Loucy (cell line): ENCODE results near the gene FANCI.

Source experiments
- H2AFZ ChIP-seq: fragments of 200-600 bp; sonication (generic); 2 replicates; pipeline ENCODE4 v1.6.0; 2016; ENCODE audit warnings: antibody characterized with exemption, mild to moderate bottlenecking, low read length, moderate library complexity
- H3F3A ChIP-seq: fragments of 200-600 bp; 2 replicates; pipeline ENCODE4 v1.6.0; 2016; ENCODE audit warnings: antibody characterized with exemption, low read depth, mild to moderate bottlenecking
- H3K27me3 ChIP-seq: fragments of 200-600 bp; sonication (generic); 2 replicates; pipeline ENCODE4 v1.6.1; 2014; ENCODE audit warnings: low read length, mild to moderate bottlenecking; ENCODE audit not compliant: insufficient read depth, poor library complexity, severe bottlenecking
- H3K36me3 ChIP-seq: fragments of 200-600 bp; sonication (generic); 2 replicates; pipeline ENCODE4 v1.6.1; 2016; ENCODE audit warnings: low read length; ENCODE audit not compliant: insufficient read depth
- H3K4me1 ChIP-seq: fragments of 200-600 bp; sonication (generic); 2 replicates; pipeline ENCODE4 v1.5.1; 2014; ENCODE audit warnings: low read length, mild to moderate bottlenecking; ENCODE audit not compliant: insufficient read depth, poor library complexity, severe bottlenecking
- H3K4me2 ChIP-seq: fragments of 200-600 bp; sonication (generic); 2 replicates; pipeline ENCODE4 v1.6.0; 2014; ENCODE audit warnings: antibody characterized with exemption, low read length, low read depth, mild to moderate bottlenecking; ENCODE audit not compliant: poor library complexity, severe bottlenecking
- H3K4me3 ChIP-seq: fragments of 200-600 bp; sonication (generic); 2 replicates; pipeline ENCODE4 v1.5.1; 2014; ENCODE audit warnings: low read length, mild to moderate bottlenecking, mixed read lengths; ENCODE audit not compliant: poor library complexity, severe bottlenecking
- H3K79me2 ChIP-seq: fragments of 200-600 bp; sonication (generic); 2 replicates; pipeline ENCODE4 v1.6.1; 2014; ENCODE audit warnings: low read length; ENCODE audit not compliant: insufficient read depth
- H3K9ac ChIP-seq: fragments of 200-600 bp; sonication (generic); 2 replicates; pipeline ENCODE4 v1.6.0; 2014; ENCODE audit warnings: mild to moderate bottlenecking, low read depth, low read length, moderate library complexity; ENCODE audit not compliant: poor library complexity, severe bottlenecking
- H3K9me2 ChIP-seq: fragments of 200-600 bp; sonication (generic); replicated peaks from 2 replicates; pipeline ENCODE4 v1.6.1; 2016; ENCODE audit warnings: low read depth, low read length, mixed read lengths
- H3K9me3 ChIP-seq: fragments of 200-600 bp; sonication (generic); 2 replicates; pipeline ENCODE4 v1.6.1; 2014; ENCODE audit warnings: mild to moderate bottlenecking, antibody characterized with exemption, low read length, low read depth; ENCODE audit not compliant: insufficient read depth
- H4K20me1 ChIP-seq: fragments of 200-600 bp; sonication (generic); 2 replicates; pipeline ENCODE4 v1.6.0; 2014; ENCODE audit warnings: antibody characterized with exemption, low read length, mild to moderate bottlenecking; ENCODE audit not compliant: insufficient read depth, poor library complexity, severe bottlenecking
- CTCF ChIP-seq: fragments of 200-600 bp; sonication (generic); conservative IDR thresholded peaks from 2 replicates; pipeline ENCODE4 v1.5.1; 2014; ENCODE audit warnings: mild to moderate bottlenecking, antibody characterized with exemption, low read length
- EZH2phosphoT487 ChIP-seq: fragments of 200-600 bp; IDR thresholded peaks from 2 replicates; pipeline ENCODE4 v1.6.1; 2018; ENCODE audit warnings: antibody characterized with exemption, mild to moderate bottlenecking, moderate library complexity, borderline replicate concordance

Gene FANCI

GRCh38 chr15:89309993-89310392 is 66.2 kb downstream of the FANCI start:
- Histone ChIP-seq H2AFZ (no peak overlapping the region), H3K9ac (no peak overlapping the region), H3K36me3 (peaks cover 87% of the 10 kb centered on the region; the same call in 1 of the 2 replicates), H3K79me2 (no peaks in the 10 kb centered on the region), H3K27me3 (no peaks in the 10 kb centered on the region), H3F3A (no peaks in the 10 kb centered on the region), H3K9me3 (no peaks in the 10 kb centered on the region), H3K4me1 (no peaks in the 10 kb centered on the region), H3K9me2 (no peaks in the 10 kb centered on the region), H4K20me1 (no peaks in the 10 kb centered on the region), H3K4me3 (no peak overlapping the region), H3K4me2 (no peak overlapping the region)
- no peak for TF ChIP-seq CTCF
- TF ChIP-seq EZH2phosphoT487: no peak

GRCh38 chr15:89315375-89315929 is 71.7 kb downstream of the FANCI start:
- Histone ChIP-seq H3K27me3 (no peaks in the 10 kb centered on the region), H4K20me1 (peaks cover 4% of the 10 kb centered on the region), H3F3A (no peaks in the 10 kb centered on the region), H3K9me3 (no peaks in the 10 kb centered on the region), H3K9me2 (no peaks in the 10 kb centered on the region), H3K36me3 (peaks cover 91% of the 10 kb centered on the region), H3K79me2 (peaks cover 4% of the 10 kb centered on the region; the same call in 1 of the 2 replicates), H3K4me2 (no peak overlapping the region), H2AFZ (no peak overlapping the region), H3K4me3 (no peak overlapping the region), H3K9ac (no peak overlapping the region), H3K4me1 (no peaks in the 10 kb centered on the region)
- no peak for TF ChIP-seq EZH2phosphoT487
- no peak for TF ChIP-seq CTCF

- no peaks in the 10 kb centered on the region for H3F3A ChIP-seq
- peaks cover 96% of the 10 kb centered on the region for H3K36me3 ChIP-seq
- TF ChIP-seq CTCF (no peak), EZH2phosphoT487 (no peak)
- H3K4me3 ChIP-seq: no peak overlapping the region
- H3K9ac ChIP-seq: no peak overlapping the region
- H3K9me3 ChIP-seq: no peaks in the 10 kb centered on the region
- no peak overlapping the region for H3K4me2 ChIP-seq
- H4K20me1 ChIP-seq: peaks cover 4% of the 10 kb centered on the region
- no peaks in the 10 kb centered on the region for H3K4me1 ChIP-seq
- no peaks in the 10 kb centered on the region for H3K27me3 ChIP-seq
- H3K9me2 ChIP-seq: no peaks in the 10 kb centered on the region
- H3K79me2 ChIP-seq: peaks cover 4% of the 10 kb centered on the region; the same call in 1 of the 2 replicates
- no peak overlapping the region for H2AFZ ChIP-seq
These were observed 72.7 kb downstream of the FANCI start for GRCh38 chr15:89316504-89316903.
